ENCODE data around the gene ITPK1. TPM values are rescaled to one million over a fixed set of nuclear protein-coding genes. Genes with fewer than 3 reads are reported as not detected.

The ITPK1 gene
- total RNA-seq, 1 experiment from 2014 or later, result 88.6 TPM

DNA sequence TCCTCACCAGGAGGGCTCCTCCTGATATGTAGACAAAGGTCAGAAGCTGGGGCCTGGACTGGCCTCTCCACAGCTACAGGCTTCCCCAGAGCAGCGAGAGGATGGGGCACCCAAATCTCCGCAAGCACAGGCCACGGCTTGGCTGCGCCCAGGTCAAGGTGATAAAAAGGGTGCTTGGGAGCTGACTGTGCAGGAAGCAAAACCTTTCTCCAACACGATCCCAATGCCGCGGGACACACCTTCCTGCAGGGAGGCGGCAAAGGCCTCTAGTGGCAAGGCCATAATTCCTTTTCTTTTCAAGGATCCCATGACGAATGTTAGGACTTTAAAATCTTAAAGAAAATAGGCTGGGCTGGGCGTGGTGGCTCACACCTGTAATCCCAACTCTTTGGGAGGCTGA is 13.6 kb downstream of the ITPK1 start:
- Histone ChIP-seq H3K27ac (no peak overlapping the region), H3K36me3 (ENCODE audit: low read depth) (no peaks in the 10 kb centered on the region), H3F3A (ENCODE audit: insufficient read depth, low read depth) (peaks cover 42% of the 10 kb centered on the region), H2AFZ (no peak overlapping the region), H3K9me3 (ENCODE audit: insufficient read depth, low read depth) (no peaks in the 10 kb centered on the region), H3K79me2 (ENCODE audit: low read depth) (peaks cover 87% of the 10 kb centered on the region), H3K4me3 (no peak overlapping the region), H3K4me1 (replicated peaks; ENCODE audit: insufficient read depth) (peaks cover 41% of the 10 kb centered on the region), H3K4me2 (no peak overlapping the region), H4K20me1 (ENCODE audit: insufficient read depth) (no peaks in the 10 kb centered on the region), H3K9me2 (ENCODE audit: insufficient read depth) (no peaks in the 10 kb centered on the region), H3K27me3 (ENCODE audit: insufficient read depth, low read depth) (no peaks in the 10 kb centered on the region)
- no TSS peak for BruUV-seq (replicated peaks)
- DNase-seq, result no peak
- intact Hi-C loops (cut with micrococcal nuclease; ENCODE audit: unreplicated experiment), result no loop called here
- TF ChIP-seq, protein P1, sequence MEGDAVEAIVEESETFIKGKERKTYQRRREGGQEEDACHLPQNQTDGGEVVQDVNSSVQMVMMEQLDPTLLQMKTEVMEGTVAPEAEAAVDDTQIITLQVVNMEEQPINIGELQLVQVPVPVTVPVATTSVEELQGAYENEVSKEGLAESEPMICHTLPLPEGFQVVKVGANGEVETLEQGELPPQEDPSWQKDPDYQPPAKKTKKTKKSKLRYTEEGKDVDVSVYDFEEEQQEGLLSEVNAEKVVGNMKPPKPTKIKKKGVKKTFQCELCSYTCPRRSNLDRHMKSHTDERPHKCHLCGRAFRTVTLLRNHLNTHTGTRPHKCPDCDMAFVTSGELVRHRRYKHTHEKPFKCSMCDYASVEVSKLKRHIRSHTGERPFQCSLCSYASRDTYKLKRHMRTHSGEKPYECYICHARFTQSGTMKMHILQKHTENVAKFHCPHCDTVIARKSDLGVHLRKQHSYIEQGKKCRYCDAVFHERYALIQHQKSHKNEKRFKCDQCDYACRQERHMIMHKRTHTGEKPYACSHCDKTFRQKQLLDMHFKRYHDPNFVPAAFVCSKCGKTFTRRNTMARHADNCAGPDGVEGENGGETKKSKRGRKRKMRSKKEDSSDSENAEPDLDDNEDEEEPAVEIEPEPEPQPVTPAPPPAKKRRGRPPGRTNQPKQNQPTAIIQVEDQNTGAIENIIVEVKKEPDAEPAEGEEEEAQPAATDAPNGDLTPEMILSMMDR (conservative IDR thresholded peaks at IDR 0.05), result no peak
- TF ChIP-seq EZH2 (IDR thresholded peaks at IDR 0.05; ENCODE audit: low read depth), result no peak
- POLR2A ChIA-PET (ENCODE audit: unreplicated experiment), result no interaction called here
- CTCF ChIA-PET, result no interaction called here

DNA sequence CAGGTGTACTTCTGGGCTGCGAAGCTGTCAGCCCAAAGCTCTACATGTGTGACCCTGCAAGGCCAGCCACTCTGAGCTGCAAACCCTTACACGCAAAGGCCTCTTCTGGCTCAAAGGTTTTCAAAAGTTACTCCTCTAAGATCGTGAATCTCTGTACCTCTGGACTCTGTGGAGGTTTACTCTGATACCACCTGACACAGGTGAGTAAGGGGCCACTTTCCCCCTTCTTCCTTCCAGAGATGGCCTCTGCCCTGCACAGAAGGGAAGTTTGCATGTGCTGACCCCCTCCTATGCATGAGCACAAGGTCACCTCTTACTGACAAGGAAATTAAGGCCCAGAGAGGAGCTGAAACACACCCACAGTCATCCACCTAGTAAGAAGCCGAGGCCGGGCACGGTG is 14.5 kb downstream of the ITPK1 start:
- ChIA-PET POLR2A (ENCODE audit: unreplicated experiment) (no interaction called here), CTCF (no interaction called here)
- no peak overlapping the region for H3K4me3 ChIP-seq

GRCh38 chr14:93100570-93100969 is 15.2 kb downstream of the ITPK1 start:
- intact Hi-C loops (cut with micrococcal nuclease; ENCODE audit: unreplicated experiment), result no loop called here
- no TSS peak for BruUV-seq (replicated peaks)

More for the DNA sequence above, 14.5 kb downstream of the ITPK1 start:
- peaks cover 87% of the 10 kb centered on the region for H3K79me2 ChIP-seq (ENCODE audit: low read depth)
- no TSS peak for BruUV-seq (replicated peaks)
- no peaks in the 10 kb centered on the region for H3K9me2 ChIP-seq (ENCODE audit: insufficient read depth)
- H3K36me3 ChIP-seq (ENCODE audit: low read depth), result no peaks in the 10 kb centered on the region
- TF ChIP-seq EZH2 (IDR thresholded peaks at IDR 0.05; ENCODE audit: low read depth), result no peak
- TF ChIP-seq, protein P1 (conservative IDR thresholded peaks at IDR 0.05), result no peak
- no peaks in the 10 kb centered on the region for H4K20me1 ChIP-seq (ENCODE audit: insufficient read depth)
- H3K27ac ChIP-seq, result no peak overlapping the region
- intact Hi-C loops (cut with micrococcal nuclease; ENCODE audit: unreplicated experiment), result no loop called here
- no peak overlapping the region for H2AFZ ChIP-seq
- no peaks in the 10 kb centered on the region for H3K27me3 ChIP-seq (ENCODE audit: insufficient read depth, low read depth)
- H3K9me3 ChIP-seq (ENCODE audit: insufficient read depth, low read depth), result no peaks in the 10 kb centered on the region
- DNase-seq, result no peak
- peaks cover 32% of the 10 kb centered on the region for H3F3A ChIP-seq (ENCODE audit: insufficient read depth, low read depth)
- H3K4me1 ChIP-seq (replicated peaks; ENCODE audit: insufficient read depth), result peaks cover 31% of the 10 kb centered on the region
- no peak overlapping the region for H3K4me2 ChIP-seq

More at GRCh38 chr14:93100570-93100969, 15.2 kb downstream of the ITPK1 start:
- DNase-seq, result no peak
- POLR2A ChIA-PET (ENCODE audit: unreplicated experiment), result no interaction called here
- H3K79me2 ChIP-seq (ENCODE audit: low read depth), result peaks cover 87% of the 10 kb centered on the region
- no peaks in the 10 kb centered on the region for H3K36me3 ChIP-seq (ENCODE audit: low read depth)
- H3F3A ChIP-seq (ENCODE audit: insufficient read depth, low read depth), result peaks cover 26% of the 10 kb centered on the region
- no peaks in the 10 kb centered on the region for H3K9me2 ChIP-seq (ENCODE audit: insufficient read depth)
- no peaks in the 10 kb centered on the region for H3K27me3 ChIP-seq (ENCODE audit: insufficient read depth, low read depth)
- no peaks in the 10 kb centered on the region for H3K9me3 ChIP-seq (ENCODE audit: insufficient read depth, low read depth)
- no peak overlapping the region for H3K4me3 ChIP-seq
- H3K4me1 ChIP-seq (replicated peaks; ENCODE audit: insufficient read depth), result peaks cover 25% of the 10 kb centered on the region
- H3K27ac ChIP-seq, result no peak overlapping the region
- no peak for TF ChIP-seq EZH2 (IDR thresholded peaks at IDR 0.05; ENCODE audit: low read depth)
- TF ChIP-seq, protein P1 (conservative IDR thresholded peaks at IDR 0.05), result no peak
- no peak overlapping the region for H2AFZ ChIP-seq
- CTCF ChIA-PET, result no interaction called here
- H3K4me2 ChIP-seq, result no peak overlapping the region
- H4K20me1 ChIP-seq (ENCODE audit: insufficient read depth), result no peaks in the 10 kb centered on the region
